Fibroblast of pulmonary artery (primary cell): Measurements from ENCODE around the gene KIAA0408.

Experiments
- DNase-seq: peaks from one replicate; pipeline ENCODE4 v3.0.0-alpha.2; 2010; ENCODE audit warnings: low read depth
- H3K4me3 ChIP-seq: replicated peaks from 2 replicates; pipeline ENCODE4 v1.5.1; 2011; ENCODE audit warnings: low read depth, mild to moderate bottlenecking, control low read depth, low read length, moderate library complexity
- CTCF ChIP-seq: IDR thresholded peaks from 2 replicates; pipeline ENCODE4 v1.5.1; 2011; ENCODE audit warnings: mild to moderate bottlenecking, control low read depth, low read length, inconsistent platforms; ENCODE audit errors: missing control alignments

KIAA0408 gene

DNA sequence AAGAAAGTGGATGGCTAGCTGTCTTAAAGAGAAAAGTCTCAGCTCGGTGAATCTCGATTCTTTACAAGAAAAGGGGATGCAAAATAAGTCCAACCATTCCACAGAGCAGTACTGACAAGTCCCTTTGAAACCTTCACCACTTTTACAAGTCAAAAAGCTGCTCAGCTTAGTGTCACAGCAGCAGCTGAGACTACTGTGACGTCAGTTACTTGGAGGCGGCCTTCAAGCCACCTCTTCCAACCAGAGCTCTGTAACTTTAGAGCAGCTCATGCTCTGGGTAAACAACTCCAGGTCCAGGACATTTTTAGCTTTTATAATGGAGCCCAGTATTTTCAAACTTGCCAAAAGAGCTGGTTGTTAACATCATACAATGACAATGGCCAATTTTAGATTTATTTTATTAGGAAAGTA is at the start of gene KIAA0408:
KIAA0408 (minus strand) TSS at position 159 of the 411 bp plus-strand sequence. CDS start 5,408 bp downstream, outside the sequence.
- peak; percentile 82 for DNase-seq
- H3K4me3 ChIP-seq, result peak within 1 kb of the TSS; percentile 43
- no peak for TF ChIP-seq CTCF

GRCh38 chr6:127506894-127507293 is 47.7 kb upstream of the KIAA0408 start:
- no peak overlapping the region for H3K4me3 ChIP-seq
- no peak for TF ChIP-seq CTCF
- no peak for DNase-seq

GRCh38 chr6:127503022-127503421 is 43.8 kb upstream of the KIAA0408 start:
- no peak for TF ChIP-seq CTCF
- DNase-seq, result no peak
- no peak overlapping the region for H3K4me3 ChIP-seq

DNA sequence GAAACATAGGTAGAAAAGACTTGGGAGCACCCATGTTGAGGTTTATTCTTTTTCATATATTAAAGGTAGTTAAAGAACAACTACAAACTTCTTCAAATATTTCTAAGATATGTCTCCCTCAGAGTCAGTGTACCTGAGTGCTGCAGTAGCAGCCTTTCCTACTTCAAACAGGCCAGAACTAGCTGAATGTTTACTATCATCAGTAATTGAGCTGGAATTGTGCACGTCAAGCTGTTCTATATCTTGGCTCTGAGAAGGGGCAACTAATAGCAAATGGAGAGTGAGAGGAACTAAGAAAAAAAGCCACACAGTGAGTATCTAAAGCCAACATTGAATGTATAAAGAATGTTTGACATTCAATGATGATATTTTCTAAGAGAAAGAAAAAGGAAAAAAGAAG is 38.2 kb upstream of the KIAA0408 start:
- H3K4me3 ChIP-seq, result no peak overlapping the region
- TF ChIP-seq CTCF, result no peak

DNA sequence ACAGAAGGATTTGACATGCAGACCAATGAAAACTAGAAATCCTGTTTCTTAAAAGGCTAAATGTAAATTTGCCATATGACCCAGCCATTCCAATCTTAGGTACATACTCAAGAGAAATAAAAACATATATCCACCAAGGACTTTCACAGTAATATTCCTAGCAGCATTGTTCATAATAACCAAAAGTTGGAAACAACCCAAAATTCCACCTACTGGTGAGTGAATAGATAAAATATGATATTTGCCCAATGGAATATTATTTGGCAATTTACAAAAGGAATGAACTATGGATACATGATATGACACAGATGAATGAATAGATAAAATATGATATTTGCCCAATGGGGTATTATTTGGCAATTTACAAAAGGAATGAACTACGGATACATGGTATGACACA is 37.3 kb upstream of the KIAA0408 start:
- TF ChIP-seq CTCF, result no peak
- H3K4me3 ChIP-seq, result no peak overlapping the region
- DNase-seq, result peak; percentile 45

More for the DNA sequence above, 38.2 kb upstream of the KIAA0408 start:
- DNase-seq, result no peak

GRCh38 chr6:127494240-127494767 is 35.1 kb upstream of the KIAA0408 start:
- H3K4me3 ChIP-seq, result no peak overlapping the region
- TF ChIP-seq CTCF, result no peak
- no peak for DNase-seq

DNA sequence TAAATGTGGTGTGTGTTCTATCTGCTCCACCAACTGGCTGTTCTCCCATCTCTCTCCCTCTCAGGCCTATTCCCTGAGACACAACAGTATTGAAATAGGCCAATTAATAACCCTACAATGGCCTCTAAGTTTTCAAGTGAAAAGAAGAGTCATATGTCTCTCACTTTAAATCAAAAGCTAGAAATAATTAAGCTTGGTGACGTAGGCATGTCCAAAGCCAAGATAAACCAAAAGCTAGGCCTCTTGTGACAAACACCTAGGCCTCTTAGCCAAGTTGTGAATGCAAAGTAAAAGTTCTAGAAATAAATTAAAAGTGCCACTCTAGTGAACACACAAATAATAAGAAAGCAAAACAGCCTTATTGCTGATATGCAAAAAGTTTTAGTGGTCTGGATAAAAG is 30.1 kb upstream of the KIAA0408 start:
- no peak overlapping the region for H3K4me3 ChIP-seq
- DNase-seq, result no peak
- TF ChIP-seq CTCF, result no peak
